NCI-H2196 treated with DMSO at 0.1 percent for 48 hours (cell line): ENCODE measurements around the gene AP3B1.

Source experiments
- DNase-seq: peaks from one replicate; lab custom pipeline; 2025; ENCODE audit not compliant: unreplicated experiment; lab: John Stamatoyannopoulos, UW

The AP3B1 gene

GRCh38 chr5:78005021-78005785 is 289.3 kb downstream of the AP3B1 start:
- no peak for DNase-seq

- no peak for DNase-seq
Measured at GRCh38 chr5:78004559-78004958, 289.9 kb downstream of the AP3B1 start.

- DNase-seq = no peak
Measured at GRCh38 chr5:78003919-78004318, 290.6 kb downstream of the AP3B1 start.

GRCh38 chr5:78003450-78003849 is 291.0 kb downstream of the AP3B1 start:
- no peak for DNase-seq

GRCh38 chr5:78002690-78003089 is 291.8 kb downstream of the AP3B1 start:
- no peak for DNase-seq

GRCh38 chr5:78001197-78001596 is 293.3 kb downstream of the AP3B1 start:
- DNase-seq = no peak

GRCh38 chr5:78000191-78000590 is 294.3 kb downstream of the AP3B1 start:
- no peak for DNase-seq

- no peak for DNase-seq
Measured at GRCh38 chr5:77999399-77999798, 295.1 kb downstream of the AP3B1 start.

GRCh38 chr5:77996943-77997342 is 297.6 kb downstream of the AP3B1 start:
- DNase-seq = no peak

GRCh38 chr5:77995793-77996409 is 298.6 kb downstream of the AP3B1 start:
- no peak for DNase-seq

GRCh38 chr5:77994943-77995342 is 299.6 kb downstream of the AP3B1 start:
- no peak for DNase-seq

- DNase-seq = no peak
Measured at GRCh38 chr5:77993855-77994318, 300.6 kb downstream of the AP3B1 start.

- no peak for DNase-seq
Measured at GRCh38 chr5:77993141-77993854, 301.2 kb downstream of the AP3B1 start.

GRCh38 chr5:77991084-77991483 is 303.4 kb downstream of the AP3B1 start:
- DNase-seq = no peak

- no peak for DNase-seq
Measured at GRCh38 chr5:77990020-77990419, 304.5 kb downstream of the AP3B1 start.

GRCh38 chr5:77987988-77988387 is 306.5 kb downstream of the AP3B1 start:
- DNase-seq = no peak

- no peak for DNase-seq
Measured at GRCh38 chr5:77987331-77987730, 307.2 kb downstream of the AP3B1 start.

- no peak for DNase-seq
Measured at GRCh38 chr5:77986261-77986660, 308.2 kb downstream of the AP3B1 start.

GRCh38 chr5:77985247-77985646 is 309.3 kb downstream of the AP3B1 start:
- DNase-seq = no peak

GRCh38 chr5:77984587-77984986 is 309.9 kb downstream of the AP3B1 start:
- DNase-seq = no peak

- no peak for DNase-seq
Measured at GRCh38 chr5:77983482-77984199, 310.9 kb downstream of the AP3B1 start.
